Measurements from ENCODE around the gene GAN. TPM values are rescaled to one million over a fixed set of nuclear protein-coding genes. Genes with fewer than 3 reads are reported as not detected.

Gene GAN
- total RNA-seq, 2 experiments from 2014 or later, result 4.5 to 4.7 TPM

- Mint-ChIP-seq H3K4me3 (no peak overlapping the region), H3K27me3 (no peaks in the 10 kb centered on the region), H3K4me1 (ENCODE audit: low read depth) (peaks cover 15% of the 10 kb centered on the region), H3K36me3 (ENCODE audit: low read depth) (peaks cover 5% of the 10 kb centered on the region), H3K9me3 (no peaks in the 10 kb centered on the region), H3K27ac (no peak overlapping the region)
- TF ChIP-seq, protein P1, sequence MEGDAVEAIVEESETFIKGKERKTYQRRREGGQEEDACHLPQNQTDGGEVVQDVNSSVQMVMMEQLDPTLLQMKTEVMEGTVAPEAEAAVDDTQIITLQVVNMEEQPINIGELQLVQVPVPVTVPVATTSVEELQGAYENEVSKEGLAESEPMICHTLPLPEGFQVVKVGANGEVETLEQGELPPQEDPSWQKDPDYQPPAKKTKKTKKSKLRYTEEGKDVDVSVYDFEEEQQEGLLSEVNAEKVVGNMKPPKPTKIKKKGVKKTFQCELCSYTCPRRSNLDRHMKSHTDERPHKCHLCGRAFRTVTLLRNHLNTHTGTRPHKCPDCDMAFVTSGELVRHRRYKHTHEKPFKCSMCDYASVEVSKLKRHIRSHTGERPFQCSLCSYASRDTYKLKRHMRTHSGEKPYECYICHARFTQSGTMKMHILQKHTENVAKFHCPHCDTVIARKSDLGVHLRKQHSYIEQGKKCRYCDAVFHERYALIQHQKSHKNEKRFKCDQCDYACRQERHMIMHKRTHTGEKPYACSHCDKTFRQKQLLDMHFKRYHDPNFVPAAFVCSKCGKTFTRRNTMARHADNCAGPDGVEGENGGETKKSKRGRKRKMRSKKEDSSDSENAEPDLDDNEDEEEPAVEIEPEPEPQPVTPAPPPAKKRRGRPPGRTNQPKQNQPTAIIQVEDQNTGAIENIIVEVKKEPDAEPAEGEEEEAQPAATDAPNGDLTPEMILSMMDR (IDR thresholded peaks at IDR 0.05), result no peak
- Histone ChIP-seq H3K36me3 (ENCODE audit: insufficient read depth, low read length) (no peaks in the 10 kb centered on the region), H3K9me3 (ENCODE audit: control insufficient read depth in 1 of 2, insufficient read depth in 1 of 2, low read length in 2 of 2) (no peaks in the 10 kb centered on the region), H3K27me3 (ENCODE audit: control insufficient read depth in 1 of 2, insufficient read depth in 2 of 2, low read length in 2 of 2) (no peaks in the 10 kb centered on the region), H3K27ac (ENCODE audit: low read depth in 1 of 2, low read length in 2 of 2) (no peak overlapping the region), H3K4me3 (ENCODE audit: low read length) (no peak overlapping the region), H3K4me1 (ENCODE audit: insufficient read depth, low read length) (no peaks in the 10 kb centered on the region)
- no peak for DNase-seq
- POLR2A ChIA-PET, result no interaction called here
- intact Hi-C loops (cut with DNase I, micrococcal nuclease), result no loop called here
- CTCF ChIA-PET, result no interaction called here
- no peak for ATAC-seq (ENCODE audit: poor library complexity)
Observed at GRCh38 chr16:81327447-81328196, 12.9 kb downstream of the GAN start.

DNA sequence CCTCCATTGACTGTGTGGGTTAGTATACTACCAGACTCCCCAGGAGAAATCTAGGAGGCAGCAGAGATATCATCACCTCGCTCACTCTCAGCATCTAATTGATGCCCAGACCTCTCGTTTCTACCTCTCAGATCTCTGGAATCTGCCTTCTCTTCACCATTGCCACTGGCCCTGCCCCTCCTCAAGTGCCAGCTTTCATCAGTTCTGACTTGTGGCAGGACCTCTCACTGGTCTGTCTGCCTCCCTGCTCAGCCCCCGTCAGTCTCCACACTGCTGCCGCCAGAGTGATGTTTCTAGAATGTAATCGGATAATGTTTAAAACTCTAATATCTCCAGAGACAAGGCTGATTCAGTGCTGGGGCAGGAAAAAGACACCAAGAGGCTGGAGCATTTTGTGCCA lies 15.2 kb downstream of the GAN start:
- Histone ChIP-seq H3K27me3 (ENCODE audit: control insufficient read depth in 1 of 2, insufficient read depth in 2 of 2, low read length in 2 of 2) (no peaks in the 10 kb centered on the region), H3K4me3 (ENCODE audit: low read length) (no peak overlapping the region), H3K4me1 (ENCODE audit: insufficient read depth, low read length) (no peaks in the 10 kb centered on the region), H3K9me3 (ENCODE audit: control insufficient read depth in 1 of 2, insufficient read depth in 1 of 2, low read length in 2 of 2) (no peaks in the 10 kb centered on the region), H3K27ac (ENCODE audit: low read depth in 1 of 2, low read length in 2 of 2) (no peak overlapping the region), H3K36me3 (ENCODE audit: insufficient read depth, low read length) (no peaks in the 10 kb centered on the region)
- POLR2A ChIA-PET, result no interaction called here
- CTCF ChIA-PET, result no interaction called here
- no peak overlapping the region for H3K4me3 Mint-ChIP-seq
- TF ChIP-seq, protein P1 (IDR thresholded peaks at IDR 0.05), result no peak
- H3K4me1 Mint-ChIP-seq (ENCODE audit: low read depth), result peaks cover 10% of the 10 kb centered on the region
- H3K36me3 Mint-ChIP-seq (ENCODE audit: low read depth), result peaks cover 12% of the 10 kb centered on the region
- no peak overlapping the region for H3K27ac Mint-ChIP-seq
- no peaks in the 10 kb centered on the region for H3K27me3 Mint-ChIP-seq
- intact Hi-C loops (cut with DNase I, micrococcal nuclease), result no loop called here
- no peak for ATAC-seq (ENCODE audit: poor library complexity)
- no peak for DNase-seq
- H3K9me3 Mint-ChIP-seq, result no peaks in the 10 kb centered on the region

GRCh38 chr16:81333356-81333755 lies 18.6 kb downstream of the GAN start:
- Histone ChIP-seq H3K27ac (ENCODE audit: low read depth in 1 of 2, low read length in 2 of 2) (no peak overlapping the region), H3K4me3 (ENCODE audit: low read length) (no peak overlapping the region), H3K9me3 (ENCODE audit: control insufficient read depth in 1 of 2, insufficient read depth in 1 of 2, low read length in 2 of 2) (no peaks in the 10 kb centered on the region), H3K27me3 (ENCODE audit: control insufficient read depth in 1 of 2, insufficient read depth in 2 of 2, low read length in 2 of 2) (no peaks in the 10 kb centered on the region), H3K36me3 (ENCODE audit: insufficient read depth, low read length) (no peaks in the 10 kb centered on the region), H3K4me1 (ENCODE audit: insufficient read depth, low read length) (no peaks in the 10 kb centered on the region)
- Mint-ChIP-seq H3K4me3 (no peak overlapping the region), H3K27me3 (no peaks in the 10 kb centered on the region), H3K36me3 (ENCODE audit: low read depth) (peaks cover 17% of the 10 kb centered on the region), H3K4me1 (ENCODE audit: low read depth) (peaks cover 6% of the 10 kb centered on the region), H3K9me3 (no peaks in the 10 kb centered on the region), H3K27ac (no peak overlapping the region)
- ATAC-seq (ENCODE audit: poor library complexity) (no peak), DNase-seq (no peak)
- intact Hi-C loops (cut with DNase I, micrococcal nuclease), result no loop called here
- POLR2A ChIA-PET, result no interaction called here
- TF ChIP-seq, protein P1 (IDR thresholded peaks at IDR 0.05), result no peak
- CTCF ChIA-PET, result no interaction called here
